HG03521 (cell line): ENCODE measurements around the gene GSTM3.
"Not testable (repeated sequence)": the region's sequence is repeated elsewhere in the genome, so short reads cannot be mapped to it uniquely, and the experiment has no call there.

Source experiments
- ATAC-seq: cut with Tn5 transposase; IDR thresholded peaks from one replicate; pipeline ENCODE4 v1.9.1; 2021; ENCODE audit warnings: mild to moderate bottlenecking, moderate library complexity; ENCODE audit not compliant: unreplicated experiment

GSTM3 gene

DNA sequence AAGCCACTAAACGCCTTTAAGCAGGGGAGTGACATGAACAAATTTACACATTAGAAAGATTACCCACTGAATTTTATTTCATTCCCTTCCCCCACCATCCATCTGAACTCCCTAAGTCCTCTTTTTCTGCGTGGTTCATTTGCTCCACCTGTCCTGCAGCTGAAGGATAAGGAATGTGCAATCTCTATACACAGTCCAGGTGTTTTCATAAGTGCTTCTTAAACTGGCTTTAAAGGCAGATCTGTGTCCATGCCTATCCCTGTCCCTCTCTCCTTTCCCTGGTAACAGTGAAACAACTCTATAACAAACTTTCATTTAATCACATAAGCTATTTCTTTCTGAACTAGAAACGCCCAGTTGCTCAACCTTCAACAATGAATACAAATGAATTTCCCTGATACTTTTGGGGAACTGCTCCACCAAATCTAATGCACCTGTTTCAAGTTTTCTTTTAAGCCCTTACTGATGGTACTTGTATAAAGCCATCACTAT, 8.4 kb downstream of the GSTM3 start:
- no peak for ATAC-seq

DNA sequence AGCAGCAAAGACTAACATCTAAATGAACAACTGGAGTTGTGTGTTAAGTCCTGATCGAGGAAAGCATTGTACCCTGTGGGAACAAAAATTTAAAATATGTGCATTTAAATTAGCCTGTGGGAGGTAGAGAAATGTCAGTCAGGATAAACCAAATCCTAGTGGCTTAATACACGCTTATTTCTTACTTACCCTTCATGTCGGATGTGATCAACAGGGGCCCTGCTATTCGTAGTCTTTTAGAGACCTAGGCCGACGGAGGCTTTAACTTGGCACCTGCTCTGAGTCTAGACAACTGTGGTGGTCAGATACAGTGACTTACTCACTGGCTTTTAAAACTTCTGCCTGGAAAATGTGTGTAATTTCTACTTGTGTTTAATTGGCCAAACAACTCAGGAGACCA, 10.2 kb downstream of the GSTM3 start:
- no peak for ATAC-seq

DNA sequence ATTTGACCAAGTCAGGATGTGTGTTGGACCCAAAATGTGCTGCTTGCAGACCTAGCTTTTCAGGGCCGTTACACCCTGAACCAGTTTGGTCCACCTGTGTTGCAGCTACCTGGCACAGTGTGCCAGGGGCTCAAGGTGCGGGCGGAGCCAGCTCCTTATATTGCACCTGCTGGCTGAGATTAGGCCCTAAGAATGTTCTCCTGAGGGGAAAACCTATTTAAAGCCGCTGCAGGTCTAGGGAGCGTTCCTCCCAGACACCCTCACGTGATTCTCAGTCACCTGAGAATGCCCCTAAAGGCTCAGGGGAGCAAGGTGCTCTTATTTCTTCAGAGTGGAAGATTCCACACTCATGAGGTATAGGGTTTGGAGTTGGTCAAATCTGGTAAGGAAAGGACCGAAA, 12.0 kb downstream of the GSTM3 start:
- ATAC-seq, result no peak

DNA sequence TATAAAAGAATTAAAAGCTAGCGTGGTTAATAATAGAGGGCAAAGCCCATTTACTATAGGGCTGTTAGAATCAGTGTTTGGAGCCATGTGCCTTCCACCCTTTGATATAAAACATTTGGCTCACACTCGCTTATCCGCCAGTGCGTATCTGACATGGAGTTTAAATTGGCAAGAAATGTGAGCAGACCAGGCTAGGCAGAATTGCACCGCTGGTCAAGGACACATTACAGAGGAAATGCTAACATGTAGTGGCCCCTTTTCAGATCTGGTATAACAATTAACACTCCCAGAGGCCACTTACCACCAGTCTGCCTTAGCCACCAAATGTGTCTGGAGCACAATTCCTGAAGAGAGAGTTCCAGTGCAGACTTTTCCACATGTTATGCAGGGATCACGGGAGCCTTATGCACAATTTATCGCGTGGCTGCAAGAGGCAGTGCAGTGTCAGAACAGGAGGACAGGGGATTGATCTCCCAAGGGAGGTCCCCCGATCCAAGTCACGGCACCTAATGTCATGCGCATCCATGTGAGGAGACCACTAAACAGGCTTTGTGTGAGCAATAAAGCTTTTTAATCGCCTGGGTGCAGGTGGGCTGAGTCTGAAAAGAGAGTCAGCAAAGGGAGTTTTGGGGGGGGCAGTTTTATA, 14.0 kb downstream of the GSTM3 start:
- ATAC-seq, result no peak

DNA sequence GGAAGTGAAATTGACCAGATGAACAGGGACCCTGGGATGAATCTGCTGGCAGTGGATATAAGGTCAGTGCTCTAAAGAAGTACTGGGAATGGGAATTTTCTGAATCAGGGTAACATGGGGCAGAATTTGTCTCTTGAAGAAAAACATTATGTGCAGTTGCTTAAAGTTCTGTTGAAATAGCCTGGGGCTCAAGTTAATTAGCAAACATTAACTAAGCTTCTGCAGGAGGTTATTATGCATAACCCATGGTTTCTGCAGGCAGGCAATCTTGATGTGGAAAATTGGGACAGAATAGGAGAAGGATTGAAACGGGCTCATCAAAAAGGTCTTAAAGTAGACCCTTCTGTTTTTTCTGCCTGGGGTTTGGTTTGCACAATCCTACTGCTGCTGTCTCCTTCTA, 14.8 kb downstream of the GSTM3 start:
- no peak for ATAC-seq

DNA sequence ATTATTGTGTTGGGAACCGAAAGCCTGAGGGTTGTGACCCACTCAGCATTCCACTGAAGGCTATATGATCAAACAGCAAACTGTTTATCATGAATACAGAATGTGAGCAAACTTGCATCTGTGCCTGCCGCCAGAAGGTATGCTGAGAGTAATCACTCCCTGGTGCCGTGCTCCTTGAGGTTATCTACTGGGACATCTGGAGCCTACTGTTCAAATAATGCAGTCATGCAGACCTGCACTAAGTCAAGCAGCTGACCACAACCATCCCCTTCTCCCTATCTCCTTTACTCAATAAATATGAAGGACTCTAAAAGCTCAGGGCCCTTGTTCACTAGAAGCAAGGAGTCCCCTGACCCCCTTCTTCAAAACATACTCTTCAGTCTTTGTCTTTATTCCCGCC, 15.3 kb downstream of the GSTM3 start:
- ATAC-seq, result no peak

DNA sequence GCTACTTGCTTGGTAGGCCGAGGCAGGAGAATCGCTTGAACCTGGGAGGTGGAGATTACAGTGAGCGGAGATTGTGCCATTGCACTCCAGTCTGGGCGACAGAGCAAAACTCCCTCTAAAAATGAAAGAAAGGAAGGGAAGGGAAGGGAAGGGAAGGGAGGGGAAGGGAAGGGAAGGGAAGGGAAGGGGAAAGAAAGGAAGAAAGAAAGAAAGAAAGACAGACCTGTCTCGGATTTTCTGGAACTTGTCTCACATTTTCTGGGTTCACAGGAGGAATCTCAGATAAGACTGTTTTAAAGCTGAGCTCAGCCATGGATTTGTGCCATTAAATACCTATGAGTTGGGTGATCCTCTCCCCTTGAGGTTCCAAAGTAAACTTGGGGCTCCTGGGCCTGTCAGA, 15.9 kb downstream of the GSTM3 start:
- no peak for ATAC-seq

DNA sequence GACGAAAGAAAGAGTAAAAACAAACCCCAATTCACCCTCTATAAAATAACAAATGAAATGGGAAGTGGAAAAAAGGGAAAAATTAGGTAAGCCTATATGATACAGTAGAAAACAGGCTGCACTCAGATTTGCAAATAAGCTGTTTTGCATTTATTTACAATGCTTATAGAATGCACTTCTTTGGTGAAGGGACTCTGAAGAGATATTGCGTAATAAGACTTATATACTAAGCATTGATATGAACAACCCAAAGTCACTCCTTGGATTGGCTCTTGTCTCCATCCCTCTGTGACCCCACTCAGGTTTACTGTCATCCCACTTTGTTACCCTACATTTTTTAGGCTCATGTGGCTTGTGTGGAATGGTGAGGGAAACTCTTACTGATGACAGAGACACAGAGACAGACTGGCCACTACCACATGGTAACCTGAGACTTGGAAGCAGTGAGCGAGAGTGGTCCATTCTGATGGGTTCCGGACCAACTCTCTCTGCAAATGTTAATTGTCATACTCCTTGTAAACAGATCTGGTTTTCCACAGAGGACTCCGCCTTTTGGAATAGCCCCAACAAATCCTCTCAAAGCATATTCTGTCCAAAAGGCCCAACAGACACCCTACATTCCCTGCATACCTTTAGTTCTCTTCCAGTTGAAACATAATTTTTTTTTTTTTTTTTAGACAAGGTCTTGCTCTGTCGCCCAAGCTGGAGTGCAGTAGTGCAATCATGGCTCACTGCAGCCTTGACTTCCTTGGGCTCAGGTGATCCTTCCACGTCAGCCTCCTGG, 17.7 kb downstream of the GSTM3 start:
- no peak for ATAC-seq

DNA sequence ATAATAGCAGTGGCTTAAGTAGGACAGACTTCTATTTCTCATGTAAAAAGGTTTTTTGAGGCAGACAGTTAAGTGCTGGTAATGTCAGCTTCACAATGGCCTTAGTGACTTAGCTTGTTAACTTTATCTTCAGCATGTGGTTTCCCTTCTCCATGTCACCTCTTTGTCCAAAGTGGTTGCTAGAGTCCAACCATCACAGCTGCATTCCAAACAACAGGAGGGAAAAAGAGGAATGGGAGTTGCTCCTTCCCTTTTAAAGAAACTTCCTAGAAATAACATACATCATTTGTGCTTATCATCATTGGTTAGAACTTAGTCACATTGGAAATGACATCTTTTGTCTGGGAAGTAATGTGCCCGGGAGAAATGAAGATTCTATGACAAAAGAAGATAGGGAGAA, 18.9 kb downstream of the GSTM3 start:
- no peak for ATAC-seq

DNA sequence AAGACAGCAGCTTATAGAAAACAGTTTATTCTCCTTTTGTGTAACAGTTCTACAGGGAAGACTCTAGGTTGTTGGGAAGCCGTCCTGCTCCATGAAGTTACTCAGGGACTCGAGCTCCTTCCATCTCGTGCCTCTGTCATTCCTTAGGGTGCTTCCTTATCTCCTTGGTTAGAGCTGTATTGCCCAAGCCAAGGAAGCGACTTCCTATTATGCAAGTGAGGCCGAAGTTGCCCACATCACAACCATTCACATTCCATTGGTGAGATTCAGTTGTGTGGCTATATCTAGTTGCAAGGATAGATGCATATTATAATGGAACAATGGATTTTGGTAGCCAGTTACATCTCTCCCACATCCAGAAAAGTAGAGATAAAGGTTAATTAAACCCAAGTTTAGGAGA, 19.8 kb downstream of the GSTM3 start:
- no peak for ATAC-seq

DNA sequence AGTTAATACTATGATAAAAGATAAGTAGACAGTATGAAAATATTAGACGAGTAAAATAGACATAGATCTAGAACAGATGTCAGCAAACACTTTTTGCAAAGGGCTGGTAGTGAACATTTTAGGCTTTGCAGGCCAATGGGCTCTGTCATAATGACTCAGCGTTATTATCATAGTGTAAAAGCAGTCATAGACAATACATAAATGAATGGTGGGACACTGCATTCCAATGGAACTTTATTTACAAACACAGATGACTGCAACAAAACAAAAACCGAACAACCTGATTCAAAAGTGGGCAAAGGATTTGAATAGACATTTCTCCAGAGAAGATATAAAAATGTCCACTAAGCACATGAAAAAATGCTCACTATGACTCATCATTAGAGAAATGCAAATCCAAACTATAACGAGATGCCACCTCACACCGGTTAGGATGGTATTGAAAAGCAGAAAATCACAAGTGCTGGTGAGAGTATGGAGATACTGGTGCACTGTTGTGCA, 21.5 kb downstream of the GSTM3 start:
- ATAC-seq, result no peak

DNA sequence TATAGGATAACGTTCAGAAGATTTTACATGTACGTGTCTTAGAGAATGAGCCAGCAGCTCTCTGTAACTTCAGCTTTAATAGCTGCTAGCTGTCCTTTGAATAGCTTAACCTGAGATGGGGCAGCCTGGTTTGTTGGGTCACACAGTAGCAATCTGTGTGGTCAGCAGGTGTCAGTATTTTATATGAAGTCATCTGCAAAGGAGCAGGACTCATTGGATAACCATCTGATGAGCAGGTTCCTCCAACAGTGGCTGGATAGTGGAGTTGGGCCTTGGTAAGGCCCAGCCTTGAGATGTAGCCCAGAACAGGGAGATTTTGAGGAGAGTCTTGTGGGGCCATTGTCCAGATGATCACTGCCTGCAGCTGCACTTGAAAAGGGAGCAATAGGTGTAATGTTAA, 22.3 kb downstream of the GSTM3 start:
- ATAC-seq, result no peak

DNA sequence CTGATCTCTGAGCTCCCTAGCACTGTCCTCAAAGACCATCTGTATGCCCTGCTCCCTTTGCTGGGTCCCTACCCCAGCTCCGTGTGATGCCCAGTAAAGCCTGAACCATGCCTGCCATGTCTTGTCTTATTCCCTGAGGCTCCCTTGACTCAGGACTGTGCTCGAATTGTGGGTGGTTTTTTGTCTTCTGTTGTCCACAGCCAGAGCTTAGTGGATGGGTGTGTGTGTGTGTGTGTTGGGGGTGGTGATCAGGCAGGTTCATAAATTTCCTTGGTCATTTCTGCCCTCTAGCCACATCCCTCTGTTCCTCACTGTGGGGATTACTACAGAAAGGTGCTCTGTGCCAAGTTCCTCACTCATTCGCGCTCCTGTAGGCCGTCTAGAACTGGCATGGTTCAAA, 23.1 kb downstream of the GSTM3 start:
- ATAC-seq, result no peak

DNA sequence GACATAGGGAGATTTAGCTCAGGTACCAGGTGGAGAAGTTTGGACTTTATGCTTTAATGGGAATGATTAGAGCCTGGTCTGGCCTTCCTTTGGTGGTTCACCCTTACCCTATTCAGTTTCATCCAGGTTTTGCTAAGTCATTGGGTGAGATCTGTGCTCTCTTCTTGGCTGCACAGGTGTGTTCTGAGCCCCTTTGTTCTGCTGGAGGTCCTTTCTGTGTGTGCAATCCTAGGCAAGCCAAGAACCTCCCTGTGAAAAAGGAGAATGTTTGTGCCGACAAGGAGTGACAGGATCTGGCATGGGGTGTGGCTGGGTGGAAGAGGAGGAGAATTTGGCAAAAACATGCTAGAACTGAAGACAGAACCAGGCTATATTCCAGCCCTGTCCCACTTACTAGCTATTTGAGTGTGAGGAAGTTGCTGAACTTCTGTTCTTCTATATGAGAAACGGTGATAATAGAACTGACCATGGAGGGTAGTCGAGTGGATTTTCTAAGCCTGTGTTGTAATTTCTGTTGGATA, 24.2 kb downstream of the GSTM3 start:
- no peak for ATAC-seq

DNA sequence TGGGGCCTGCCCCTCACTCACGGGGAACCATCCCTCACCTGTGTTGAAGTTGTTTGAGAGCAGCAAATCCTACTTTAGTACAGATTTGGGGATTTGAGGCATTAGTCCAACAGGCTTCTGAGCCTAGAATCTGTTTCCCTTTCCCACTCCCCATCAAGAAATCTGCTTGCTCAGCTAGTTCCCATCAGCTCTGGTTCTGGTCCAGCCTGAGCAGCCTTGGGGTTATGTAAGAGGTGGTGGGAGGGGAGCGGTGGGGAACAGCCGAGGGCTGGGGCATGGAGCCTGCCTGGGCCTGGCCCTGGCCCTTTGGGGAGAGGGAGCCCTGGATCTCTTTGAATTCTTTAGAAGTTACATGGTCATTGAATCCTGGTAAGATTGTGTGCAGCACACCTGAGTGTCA, 24.7 kb downstream of the GSTM3 start:
- no peak for ATAC-seq

DNA sequence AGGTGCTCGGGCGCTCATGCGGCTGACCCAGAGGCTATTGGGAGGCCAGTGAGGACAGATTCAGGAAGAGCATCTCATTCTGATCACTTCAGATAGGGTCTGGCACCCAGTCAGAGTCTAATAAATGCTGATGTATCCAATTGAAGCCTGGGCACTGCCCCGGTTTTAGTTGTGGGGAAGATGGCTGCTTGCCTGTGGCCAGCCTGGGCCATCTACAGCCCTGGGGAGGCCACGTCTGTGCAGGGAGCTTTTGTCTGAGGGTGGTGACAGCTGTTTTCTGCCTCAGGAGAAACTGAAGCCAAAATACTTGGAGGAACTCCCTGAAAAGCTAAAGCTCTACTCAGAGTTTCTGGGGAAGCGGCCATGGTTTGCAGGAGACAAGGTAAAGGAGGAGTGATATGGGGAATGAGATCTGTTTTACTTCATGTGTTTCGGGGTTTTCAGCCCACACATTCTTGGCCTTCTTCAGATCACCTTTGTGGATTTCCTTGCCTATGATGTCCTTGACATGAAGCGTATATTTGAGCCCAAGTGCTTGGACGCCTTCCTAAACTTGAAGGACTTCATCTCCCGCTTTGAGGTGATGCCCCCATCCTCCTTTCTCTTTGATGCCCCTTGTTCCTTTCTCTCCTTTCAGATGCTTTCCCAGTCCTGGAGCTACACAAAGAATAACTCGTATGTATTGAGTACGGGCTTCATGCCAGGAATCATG, 26.0 kb downstream of the GSTM3 start:
- no peak for ATAC-seq

DNA sequence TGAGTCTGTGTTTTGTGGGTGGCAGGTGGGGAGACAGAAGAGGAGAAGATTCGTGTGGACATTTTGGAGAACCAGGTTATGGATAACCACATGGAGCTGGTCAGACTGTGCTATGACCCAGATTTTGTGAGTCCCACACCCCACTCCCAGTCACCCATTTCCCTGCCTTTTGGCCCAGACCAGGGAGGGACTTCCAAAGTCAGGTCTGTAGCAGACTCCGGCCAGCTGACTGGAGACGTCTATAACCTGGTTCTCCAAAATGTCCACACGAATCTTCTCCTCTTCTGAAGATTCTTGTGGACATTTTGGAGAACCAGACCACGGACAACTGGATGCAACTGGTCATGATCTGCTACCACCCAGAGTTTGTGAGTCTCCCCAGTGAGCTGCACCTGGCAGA, 27.2 kb downstream of the GSTM3 start:
- ATAC-seq, result no peak

DNA sequence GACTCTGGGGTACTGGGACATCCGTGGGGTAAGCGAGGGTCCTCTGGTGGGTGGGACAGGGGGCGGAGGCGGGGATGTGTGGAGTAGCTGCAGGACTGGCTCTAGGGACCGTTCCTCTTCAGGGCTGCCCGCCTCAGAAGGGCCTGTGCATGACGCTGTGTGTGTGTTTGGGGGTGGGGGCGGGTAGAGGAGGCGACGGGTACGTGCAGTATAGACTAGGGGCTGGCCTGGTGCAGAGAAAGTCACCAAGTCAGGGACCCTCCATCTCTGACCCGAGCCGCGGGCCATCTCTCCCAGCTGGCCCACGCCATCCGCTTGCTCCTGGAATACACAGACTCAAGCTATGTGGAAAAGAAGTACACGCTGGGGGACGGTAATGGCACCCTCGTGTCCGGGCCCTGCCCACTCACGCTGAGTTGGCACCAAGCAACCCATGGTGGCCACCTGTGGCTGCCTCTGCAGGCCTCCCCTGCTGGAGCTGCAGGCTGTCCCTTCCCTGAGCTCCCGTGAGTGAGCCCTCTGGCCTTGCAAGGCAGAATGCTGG, 28.4 kb downstream of the GSTM3 start:
- ATAC-seq, result no peak

DNA sequence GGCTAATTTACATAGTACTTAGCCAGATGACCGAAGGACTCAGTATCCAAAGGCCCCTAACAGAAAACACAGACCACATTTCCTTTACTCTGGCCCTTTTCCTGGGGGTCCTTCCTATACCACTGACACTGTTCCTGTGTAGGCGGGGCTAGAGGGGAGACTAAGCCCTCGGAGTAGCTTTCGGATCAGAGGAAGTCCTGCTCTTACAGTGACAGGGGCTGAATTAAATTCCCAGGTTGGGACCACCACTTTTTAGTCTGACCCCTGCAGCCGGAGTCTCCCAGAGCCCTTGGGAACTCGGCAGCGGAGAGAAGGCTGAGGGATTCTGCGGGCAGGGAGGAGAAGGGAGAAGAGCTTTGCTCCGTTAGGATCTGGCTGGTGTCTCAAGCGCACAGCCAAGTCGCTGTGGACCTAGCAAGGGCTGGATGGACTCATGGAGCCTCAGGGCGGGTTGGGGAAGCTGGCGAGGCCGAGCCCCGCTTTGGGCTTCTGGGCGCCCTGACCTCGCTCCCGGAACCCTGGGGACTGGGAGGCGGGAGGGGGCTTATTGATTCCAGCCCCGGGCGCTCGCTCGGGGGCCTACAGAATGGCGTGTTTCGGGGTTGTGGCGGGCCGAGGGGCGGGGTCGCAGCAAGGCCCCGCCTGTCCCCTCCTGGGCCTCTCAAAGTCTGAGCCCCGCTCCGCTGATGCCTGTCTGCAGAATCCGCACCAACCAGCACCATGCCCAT, 29.1 kb downstream of the GSTM3 start, which contains the start of gene GSTM5:
Gene GSTM5, plus strand, starts transcription at position 659 of the 728 bp plus-strand sequence. Its CDS starts 62 bp downstream, at position 721.
- ATAC-seq, result not testable (repeated sequence)

DNA sequence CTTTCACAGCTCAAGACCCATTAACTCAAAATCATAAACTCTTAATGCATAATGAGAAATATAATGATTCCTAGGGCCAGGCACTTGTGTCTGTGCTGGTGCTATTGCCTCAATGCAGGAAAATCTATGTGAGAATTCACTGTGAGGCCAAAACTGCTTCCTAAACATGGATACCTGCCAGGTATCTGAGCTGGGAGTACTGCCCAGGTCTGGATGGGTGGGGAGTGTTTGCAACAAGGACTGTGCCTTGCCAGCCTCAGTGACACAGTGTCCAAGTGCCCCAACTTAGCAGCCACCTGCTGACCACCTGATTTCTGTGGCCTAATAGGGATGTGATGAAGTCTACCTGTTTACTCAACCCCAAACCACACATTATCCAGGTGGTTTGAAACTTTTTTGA, 31.0 kb downstream of the GSTM3 start:
- ATAC-seq, result not testable (repeated sequence)
